UCSD-AML1 (cell line): ENCODE results near the gene SCRT2.
"Not testable (repeated sequence)": the region's sequence is repeated elsewhere in the genome, so short reads cannot be mapped to it uniquely, and the experiment has no call there.

Source experiments
- DNase-seq: peaks from one replicate; lab custom pipeline; 2025; ENCODE audit not compliant: unreplicated experiment; lab: John Stamatoyannopoulos, UW

The SCRT2 gene

GRCh38 chr20:653590-654416, 21.8 kb downstream of the SCRT2 start:
- DNase-seq: no peak

- peak; percentile 91 for DNase-seq
Observed at GRCh38 chr20:653110-653589, 22.5 kb downstream of the SCRT2 start, which contains the start of gene SRXN1. Gene SRXN1, minus strand, starts transcription at chr20:653200. Its CDS starts 15 bp downstream, at chr20:653185.

GRCh38 chr20:652615-653109, 22.9 kb downstream of the SCRT2 start:
- DNase-seq: no peak

GRCh38 chr20:651713-652614, 23.6 kb downstream of the SCRT2 start:
- DNase-seq: no peak

- no peak for DNase-seq
Observed at GRCh38 chr20:650954-651353, 24.6 kb downstream of the SCRT2 start.

- no peak for DNase-seq
Observed at GRCh38 chr20:650281-650680, 25.3 kb downstream of the SCRT2 start.

- DNase-seq: no peak
Observed at GRCh38 chr20:647479-648019, 28.1 kb downstream of the SCRT2 start.

- no peak for DNase-seq
Observed at GRCh38 chr20:646868-647233, 28.8 kb downstream of the SCRT2 start.

- DNase-seq: no peak
Observed at GRCh38 chr20:646107-646867, 29.3 kb downstream of the SCRT2 start.

GRCh38 chr20:645318-646106, 30.1 kb downstream of the SCRT2 start:
- peak; percentile 84 for DNase-seq

GRCh38 chr20:644692-645317, 30.8 kb downstream of the SCRT2 start:
- DNase-seq: no peak

- DNase-seq: no peak
Observed at GRCh38 chr20:642398-643174, 33.0 kb downstream of the SCRT2 start.

- DNase-seq: not testable (repeated sequence)
Observed at GRCh38 chr20:642013-642397, 33.6 kb downstream of the SCRT2 start.

- DNase-seq: no peak
Observed at GRCh38 chr20:641516-641875, 34.1 kb downstream of the SCRT2 start.

- no peak for DNase-seq
Observed at GRCh38 chr20:640674-641515, 34.7 kb downstream of the SCRT2 start.

- DNase-seq: no peak
Observed at GRCh38 chr20:638579-638978, 37.0 kb downstream of the SCRT2 start.

- no peak for DNase-seq
Observed at GRCh38 chr20:637559-637958, 38.0 kb downstream of the SCRT2 start.

GRCh38 chr20:635893-636338, 39.7 kb downstream of the SCRT2 start:
- DNase-seq: no peak
